ENCODE data around the gene MSX1. TPM values are rescaled to one million over a fixed set of nuclear protein-coding genes. Genes with fewer than 3 reads are reported as not detected.

The MSX1 gene
- total RNA-seq, 1 donor from 2014 or later: 2.9 TPM

DNA sequence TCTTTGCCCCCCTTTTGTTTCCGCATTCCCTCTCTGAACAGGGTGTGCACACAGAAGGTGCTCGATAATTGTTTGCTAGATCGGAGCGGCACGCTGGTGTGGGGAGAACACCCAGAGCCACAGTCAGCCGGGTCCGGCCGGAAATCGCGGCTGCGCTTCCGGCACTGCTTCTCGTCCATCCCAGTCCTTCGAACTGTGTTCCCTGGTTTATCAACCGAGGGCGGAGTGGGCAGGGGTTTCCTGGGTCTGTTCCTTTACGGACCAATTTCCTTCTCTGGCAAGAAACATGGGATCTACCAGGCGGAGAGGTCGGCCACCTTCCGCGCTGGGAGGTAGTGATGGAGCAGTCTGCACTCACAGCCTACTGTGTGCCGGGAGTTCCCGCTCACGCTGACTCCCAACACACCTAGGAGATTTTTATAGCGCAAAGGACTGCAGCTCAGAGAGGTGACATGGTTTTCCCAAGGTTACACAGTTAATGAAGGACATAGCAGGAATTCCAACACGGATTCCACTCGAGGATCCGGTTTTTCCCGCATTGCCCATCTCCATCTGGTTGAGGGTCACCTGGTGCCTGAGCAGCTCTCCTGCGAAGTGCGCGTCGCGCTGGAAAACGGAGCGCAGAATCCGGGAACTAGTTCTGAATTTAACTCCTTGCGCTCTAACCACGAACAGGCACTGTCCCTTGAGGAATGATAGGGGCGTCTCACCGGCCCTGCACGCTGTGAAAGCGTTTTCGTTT lies 6.8 kb downstream of the MSX1 start:
- no peak for TF ChIP-seq CTCF (IDR thresholded peaks at IDR 0.05; ENCODE audit: unreplicated experiment)
- H3K27ac Mint-ChIP-seq: peak overlapping the region; percentile 83
- H3K4me1 Mint-ChIP-seq (ENCODE audit: low read depth): peaks cover 6% of the 10 kb centered on the region
- no peaks in the 10 kb centered on the region for H3K9me3 Mint-ChIP-seq (ENCODE audit: low read depth)
- no peak for DNase-seq (ENCODE audit: low spot score, unreplicated experiment)
- H3K36me3 Mint-ChIP-seq (ENCODE audit: insufficient read depth): no peaks in the 10 kb centered on the region
- H3K4me3 Mint-ChIP-seq (ENCODE audit: low read depth): peak overlapping the region; percentile 74
- H3K27me3 Mint-ChIP-seq: peaks cover 55% of the 10 kb centered on the region

DNA sequence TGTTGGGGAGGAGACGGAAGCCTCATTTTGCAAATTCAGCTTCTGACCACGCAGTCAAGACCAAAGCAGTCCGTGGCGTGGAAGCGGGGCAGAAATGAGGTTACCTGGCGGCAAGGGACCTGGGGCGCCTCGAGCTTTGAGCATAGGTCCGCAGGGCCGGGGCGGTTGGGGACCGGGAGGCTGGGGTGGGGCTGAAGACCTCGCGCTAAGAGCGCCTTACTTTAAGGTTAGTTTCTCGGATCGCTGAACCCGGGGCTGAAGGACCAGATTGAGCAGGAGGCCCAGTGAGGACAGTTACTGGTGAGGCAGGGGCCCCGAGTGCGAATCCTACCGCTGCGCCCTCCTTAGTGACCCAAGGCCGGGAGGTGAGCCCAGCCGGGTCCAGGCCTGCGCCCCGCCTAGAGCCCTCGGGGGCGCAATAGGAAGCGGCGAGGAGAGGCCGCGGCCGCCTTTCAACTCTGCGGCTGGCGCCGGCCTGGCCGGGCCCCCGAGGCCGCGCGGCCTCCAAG lies 7.5 kb downstream of the MSX1 start:
- H3K9me3 Mint-ChIP-seq (ENCODE audit: low read depth): no peaks in the 10 kb centered on the region
- peaks cover 6% of the 10 kb centered on the region for H3K4me1 Mint-ChIP-seq (ENCODE audit: low read depth)
- peaks cover 53% of the 10 kb centered on the region for H3K27me3 Mint-ChIP-seq
- no peak for TF ChIP-seq CTCF (IDR thresholded peaks at IDR 0.05; ENCODE audit: unreplicated experiment)
- no peak overlapping the region for H3K27ac Mint-ChIP-seq
- no peak for DNase-seq (ENCODE audit: low spot score, unreplicated experiment)
- H3K4me3 Mint-ChIP-seq (ENCODE audit: low read depth): peak overlapping the region; percentile 2
- no peaks in the 10 kb centered on the region for H3K36me3 Mint-ChIP-seq (ENCODE audit: insufficient read depth)

- Mint-ChIP-seq H3K4me1 (ENCODE audit: low read depth) (peaks cover 6% of the 10 kb centered on the region), H3K4me3 (ENCODE audit: low read depth) (no peak overlapping the region), H3K36me3 (ENCODE audit: insufficient read depth) (no peaks in the 10 kb centered on the region), H3K27me3 (peaks cover 53% of the 10 kb centered on the region), H3K27ac (no peak overlapping the region), H3K9me3 (ENCODE audit: low read depth) (no peaks in the 10 kb centered on the region)
- TF ChIP-seq CTCF (IDR thresholded peaks at IDR 0.05; ENCODE audit: unreplicated experiment): peak; percentile 43
- no peak for DNase-seq (ENCODE audit: low spot score, unreplicated experiment)
Measured at GRCh38 chr4:4867375-4868039, 8.0 kb downstream of the MSX1 start.

DNA sequence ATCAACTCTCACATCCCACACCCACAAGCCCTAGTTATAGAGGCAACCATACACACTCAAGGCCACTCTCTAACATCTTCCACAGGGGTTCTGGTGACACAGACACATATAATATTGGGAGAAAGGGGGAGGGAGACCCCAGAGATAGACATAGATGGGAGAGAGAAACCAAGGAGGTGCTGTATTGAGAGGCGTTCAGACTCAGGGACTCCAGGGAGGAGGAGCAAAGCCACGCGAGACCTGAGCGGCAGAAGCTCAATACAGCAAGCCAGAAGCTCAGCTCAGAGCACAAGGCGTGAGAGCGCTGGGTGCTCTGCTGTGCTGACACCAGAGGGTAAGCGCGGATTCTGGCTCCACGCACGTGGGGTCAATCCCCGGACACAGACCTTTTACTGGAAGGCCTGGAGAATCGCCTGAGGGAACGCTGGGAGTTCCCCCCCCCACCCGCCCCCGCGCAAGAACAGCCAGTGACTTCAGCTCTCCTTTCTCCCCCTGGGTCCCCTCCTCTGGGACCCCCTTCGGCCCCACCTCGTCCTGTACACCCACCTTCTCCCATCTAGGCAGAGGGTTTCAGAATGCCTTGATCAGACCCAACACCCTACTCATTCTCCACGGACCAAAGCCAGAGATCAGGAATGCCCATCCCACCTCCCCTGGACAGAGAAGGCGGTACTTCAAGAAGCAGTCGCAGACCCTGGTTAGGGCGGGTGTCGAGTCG lies 8.7 kb downstream of the MSX1 start:
- Mint-ChIP-seq H3K27me3 (peaks cover 54% of the 10 kb centered on the region), H3K4me3 (ENCODE audit: low read depth) (no peak overlapping the region), H3K4me1 (ENCODE audit: low read depth) (peaks cover 6% of the 10 kb centered on the region), H3K27ac (no peak overlapping the region), H3K36me3 (ENCODE audit: insufficient read depth) (no peaks in the 10 kb centered on the region), H3K9me3 (ENCODE audit: low read depth) (no peaks in the 10 kb centered on the region)
- DNase-seq (ENCODE audit: low spot score, unreplicated experiment): no peak
- no peak for TF ChIP-seq CTCF (IDR thresholded peaks at IDR 0.05; ENCODE audit: unreplicated experiment)

Data from progenitor cell of endocrine pancreas (in vitro differentiated cells).